Smooth muscle cell (in vitro differentiated cells): ENCODE results near the gene RFX2. TPM values are rescaled to one million over a fixed set of nuclear protein-coding genes. Genes with fewer than 3 reads are reported as not detected.

Experiments used
- DNase-seq: peaks from one replicate; lab custom pipeline; 2025; ENCODE audit not compliant: unreplicated experiment; lab: John Stamatoyannopoulos, UW
- H2AFZ ChIP-seq: fragments of 200-600 bp; sonication (generic); 2 replicates; pipeline ENCODE4 v1.6.0; 2016; ENCODE audit warnings: antibody characterized with exemption, low read depth, mild to moderate bottlenecking
- H3F3A ChIP-seq: fragments of 200-600 bp; sonication (generic); 2 replicates; pipeline ENCODE4 v1.6.0; 2017; ENCODE audit warnings: antibody characterized with exemption, low read depth
- H3K27ac ChIP-seq: fragments of 200-600 bp; sonication (generic); 2 replicates; pipeline ENCODE4 v1.5.1; 2016; ENCODE audit warnings: low read depth, mild to moderate bottlenecking
- H3K27me3 ChIP-seq: fragments of 200-600 bp; sonication (generic); 2 replicates; pipeline ENCODE4 v1.6.1; 2016; ENCODE audit warnings: low read depth, mild to moderate bottlenecking
- H3K36me3 ChIP-seq: fragments of 200-600 bp; sonication (generic); 2 replicates; pipeline ENCODE4 v1.5.1; 2016; ENCODE audit warnings: low read depth
- H3K4me1 ChIP-seq: fragments of 200-600 bp; sonication (generic); 2 replicates; pipeline ENCODE4 v1.5.1; 2016; ENCODE audit warnings: low read depth
- H3K4me2 ChIP-seq: fragments of 200-600 bp; sonication (generic); 2 replicates; pipeline ENCODE4 v1.6.0; 2016; ENCODE audit warnings: mild to moderate bottlenecking
- H3K4me3 ChIP-seq: fragments of 200-600 bp; sonication (generic); 2 replicates; pipeline ENCODE4 v1.5.1; 2016; ENCODE audit warnings: mild to moderate bottlenecking
- H3K79me2 ChIP-seq: fragments of 200-600 bp; sonication (generic); 2 replicates; pipeline ENCODE4 v1.6.0; 2016; ENCODE audit warnings: low read depth, mild to moderate bottlenecking
- H3K9ac ChIP-seq: fragments of 200-600 bp; sonication (generic); 2 replicates; pipeline ENCODE4 v1.6.0; 2016; ENCODE audit warnings: low read depth
- H3K9me3 ChIP-seq: fragments of 200-600 bp; sonication (generic); replicated peaks from 2 replicates; pipeline ENCODE4 v1.5.1; 2016; ENCODE audit warnings: low read depth
- H4K20me1 ChIP-seq: fragments of 200-600 bp; sonication (generic); 2 replicates; pipeline ENCODE4 v1.6.0; 2016; ENCODE audit warnings: low read depth
- CTCF ChIP-seq: fragments of 200-600 bp; sonication (generic); IDR thresholded peaks from 2 replicates; pipeline ENCODE4 v1.5.1; 2017; ENCODE audit warnings: borderline replicate concordance, mild to moderate bottlenecking, antibody characterized with exemption; ENCODE audit not compliant: insufficient read depth, poor library complexity, severe bottlenecking
- WGBS: methylation state at CpG from one replicate; pipeline ENCODE4 v1.1.7; 2016; ENCODE audit warnings: low lambda C conversion rate; 5-methylcytosine and 5-hydroxymethylcytosine counted together
- polyA plus RNA-seq: library from polyadenylated mRNA; unstranded; fragments of >200 nt; fragmentation: Nextera tagmentation; extraction: Ambion mirVana; gene quantifications from 2 replicates; pipeline ENCODE4 v1.2.1, GENCODE V29; 2016
- total RNA-seq: library from RNA; depleted of rRNA; stranded (reverse); fragments of >200 nt; gene quantifications from 2 replicates; pipeline ENCODE4 v1.2.3, GENCODE V29; 2014

The RFX2 gene
- total and polyA plus RNA-seq, 2 experiments from 2014 or later, result 4.7 to 7.5 TPM

- no peak for TF ChIP-seq CTCF
- Histone ChIP-seq H3K27me3 (no peaks in the 10 kb centered on the region), H3K4me3 (no peak overlapping the region), H3F3A (no peaks in the 10 kb centered on the region), H3K4me2 (no peak overlapping the region), H2AFZ (no peak overlapping the region), H3K79me2 (no peaks in the 10 kb centered on the region), H3K4me1 (peaks cover 6% of the 10 kb centered on the region), H3K27ac (no peak overlapping the region), H4K20me1 (no peaks in the 10 kb centered on the region), H3K9me3 (no peaks in the 10 kb centered on the region), H3K9ac (no peak overlapping the region), H3K36me3 (no peaks in the 10 kb centered on the region)
- WGBS, result 90% methylated on average over 12 of the region's 12 CpGs
- DNase-seq, result no peak
Observed at GRCh38 chr19:6023936-6024335, 86.4 kb downstream of the RFX2 start.

- TF ChIP-seq CTCF, result no peak
- peaks cover 6% of the 10 kb centered on the region for H3K4me1 ChIP-seq
- H3K36me3 ChIP-seq, result no peaks in the 10 kb centered on the region
- no peaks in the 10 kb centered on the region for H3K9me3 ChIP-seq
- H3F3A ChIP-seq, result no peaks in the 10 kb centered on the region
- no peak overlapping the region for H3K4me3 ChIP-seq
- peak overlapping the region; percentile 60 for H3K4me2 ChIP-seq
- no peaks in the 10 kb centered on the region for H3K27me3 ChIP-seq
- H4K20me1 ChIP-seq, result no peaks in the 10 kb centered on the region
- H3K27ac ChIP-seq, result no peak overlapping the region
- no peak overlapping the region for H2AFZ ChIP-seq
- H3K79me2 ChIP-seq, result no peaks in the 10 kb centered on the region
- WGBS, result 66% methylated on average over 21 of the region's 21 CpGs
- no peak for DNase-seq
- H3K9ac ChIP-seq, result no peak overlapping the region
Observed at GRCh38 chr19:6023085-6023682, 87.1 kb downstream of the RFX2 start.

- no peak for DNase-seq
- Histone ChIP-seq H2AFZ (no peak overlapping the region), H3K36me3 (no peaks in the 10 kb centered on the region), H3K79me2 (no peaks in the 10 kb centered on the region), H3K27me3 (no peaks in the 10 kb centered on the region), H3K9me3 (no peaks in the 10 kb centered on the region), H3K4me3 (no peak overlapping the region), H3K4me2 (peak overlapping the region; percentile 70), H3K9ac (no peak overlapping the region), H3K4me1 (peaks cover 6% of the 10 kb centered on the region), H3F3A (no peaks in the 10 kb centered on the region), H3K27ac (no peak overlapping the region), H4K20me1 (no peaks in the 10 kb centered on the region)
- WGBS, result 67% methylated on average over 16 of the region's 16 CpGs
- no peak for TF ChIP-seq CTCF
Observed at GRCh38 chr19:6022570-6023064, 87.7 kb downstream of the RFX2 start.
